GM12878 (cell line): ENCODE data around the gene ARMC3.

Source experiments
- CREB1 ChIP-seq: IDR thresholded peaks from 2 replicates; pipeline ENCODE4 v1.6.1; 2012; ENCODE audit warnings: low read depth, mild to moderate bottlenecking, inconsistent platforms
- CTCF ChIP-seq, 3 experiments: IDR thresholded peaks in 2 of 3; conservative IDR thresholded peaks in 1 of 3; 2 replicates each; pipeline ENCODE4 v1.5.1; 2011; ENCODE audit warnings: low read depth in 3 of 3, low read length in 3 of 3, mild to moderate bottlenecking in 3 of 3, control low read depth in 2 of 3, moderate library complexity in 2 of 3, inconsistent platforms in 1 of 3, mixed read lengths in 1 of 3; ENCODE audit not compliant: control insufficient read depth in 2 of 3, insufficient read depth in 1 of 3; ENCODE audit errors: extremely low read depth in 1 of 3
- EZH2 ChIP-seq: IDR thresholded peaks from 2 replicates; pipeline ENCODE4 v1.6.1; 2012; ENCODE audit warnings: low read depth, mild to moderate bottlenecking, control low read depth, inconsistent platforms, low read length, borderline replicate concordance; ENCODE audit not compliant: control insufficient read depth
- GABPA ChIP-seq: IDR thresholded peaks from 2 replicates; pipeline ENCODE4 v1.6.1; 2014; ENCODE audit warnings: antibody characterized with exemption, low read depth, mild to moderate bottlenecking, inconsistent platforms
- POLR2A ChIP-seq: IDR thresholded peaks from 2 replicates; pipeline ENCODE4 v1.6.1; 2011; ENCODE audit warnings: low read depth, mild to moderate bottlenecking, low read length
- POLR2AphosphoS5 ChIP-seq: IDR thresholded peaks from 2 replicates; pipeline ENCODE4 v1.6.1; 2011; ENCODE audit warnings: mild to moderate bottlenecking, low read length, inconsistent platforms
- SMC3 ChIP-seq: IDR thresholded peaks from 2 replicates; pipeline ENCODE4 v1.6.1; 2011; ENCODE audit warnings: low read length, improper control_type of control experiment, borderline replicate concordance
- SP1 ChIP-seq: IDR thresholded peaks from one replicate; pipeline ENCODE4 v1.6.1; 2011; ENCODE audit warnings: low read depth, low read length
- TAF1 ChIP-seq: IDR thresholded peaks from 2 replicates; pipeline ENCODE4 v1.6.1; 2011; ENCODE audit warnings: mild to moderate bottlenecking, low read depth, low read length, borderline replicate concordance
- TCF12 ChIP-seq: IDR thresholded peaks from 2 replicates; pipeline ENCODE4 v1.6.1; 2011; ENCODE audit warnings: low read depth, mild to moderate bottlenecking, low read length
- ZBED1 ChIP-seq: IDR thresholded peaks from 2 replicates; pipeline ENCODE4 v1.6.1; 2016; ENCODE audit warnings: borderline replicate concordance
- ZNF24 ChIP-seq: fragments of 450-650 bp; IDR thresholded peaks from 2 replicates; pipeline ENCODE4 v1.6.1; 2017; ENCODE audit warnings: antibody characterized with exemption, mild to moderate bottlenecking
- ZNF274 ChIP-seq: IDR thresholded peaks from one replicate; pipeline ENCODE4 v1.8.0; 2011; ENCODE audit not compliant: insufficient read length, insufficient read depth

DNA sequence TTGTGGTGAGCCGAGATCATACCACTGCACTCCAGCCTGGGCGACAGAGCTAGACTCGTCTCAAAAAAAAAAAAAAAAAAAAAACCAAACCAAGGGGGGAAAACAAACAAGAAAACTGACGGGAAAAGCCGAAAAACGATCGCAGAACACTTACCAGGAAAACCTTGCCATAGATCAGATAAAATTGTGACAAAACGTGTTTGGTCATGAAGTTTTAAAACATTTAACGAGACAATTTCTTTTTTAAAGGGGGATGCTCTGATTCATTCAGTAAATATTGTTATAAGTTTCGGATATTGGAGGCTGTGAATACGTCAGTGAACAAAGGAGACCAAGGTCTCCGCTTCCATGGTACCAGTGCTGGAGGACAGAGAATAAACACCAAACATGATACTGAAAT lies 77.3 kb downstream of the ARMC3 start:
- TF ChIP-seq EZH2 (no peak), CREB1 (no peak), CTCF (IDR thresholded peaks at IDR 0.05 in 2 of 3, conservative IDR thresholded peaks at IDR 0.05 in 1 of 3; ENCODE audit: control insufficient read depth in 2 of 3, extremely low read depth in 1 of 3, insufficient read depth in 1 of 3, low read depth in 3 of 3, low read length in 3 of 3) (no peak), SMC3 (no peak), TCF12 (no peak), SP1 (no peak), POLR2A (no peak), POLR2AphosphoS5 (no peak), GABPA (no peak), ZNF274 (no peak), TAF1 (no peak), ZNF24 (no peak), ZBED1 (no peak)
